SIG-M5 treated with dmso at 0.1 percent for 504 hours (cell line): Measurements from ENCODE around the gene DHCR24.
A peak's percentile ranks its signal among the peaks of the same experiment; 100 is the strongest.

Experiments
- DNase-seq: peaks from one replicate; lab custom pipeline; 2025; ENCODE audit not compliant: unreplicated experiment; lab: John Stamatoyannopoulos, UW

The DHCR24 gene

DNA sequence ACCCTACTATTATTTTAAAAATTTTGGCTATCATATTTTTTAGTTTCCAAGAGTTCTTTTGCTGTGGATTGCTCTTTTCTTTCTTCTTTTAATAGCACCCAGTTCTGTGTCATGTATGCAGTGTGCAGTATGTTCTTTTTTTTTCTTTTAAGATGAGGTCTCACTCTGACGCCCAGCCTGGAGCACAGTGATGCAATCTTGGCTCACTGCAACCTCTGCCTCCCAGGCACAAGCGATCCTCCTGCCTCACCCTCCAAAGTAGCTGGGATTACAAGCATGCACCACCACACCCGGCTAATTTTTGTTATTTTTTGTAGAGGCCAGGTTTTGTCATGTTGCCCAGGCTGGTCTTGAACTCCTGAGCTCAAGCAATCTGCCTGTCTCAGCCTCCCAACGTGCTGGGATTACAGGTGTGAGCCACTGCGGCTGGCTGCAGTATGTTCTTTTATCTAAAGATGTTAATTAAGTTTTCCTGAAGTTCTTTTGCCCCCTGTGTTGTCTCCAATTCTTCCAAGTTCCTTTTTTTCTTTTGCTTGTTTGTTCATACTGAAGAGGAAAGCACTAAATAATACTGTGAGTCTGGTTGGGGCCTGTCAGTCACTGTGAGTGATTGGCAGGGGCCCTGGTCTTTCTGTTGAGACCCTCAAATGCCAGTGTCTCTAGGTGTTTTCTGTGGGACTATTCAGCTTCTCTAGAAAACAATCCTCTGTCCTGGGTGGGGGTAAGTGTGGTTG is 68.4 kb downstream of the DHCR24 start:
- no peak for DNase-seq

DNA sequence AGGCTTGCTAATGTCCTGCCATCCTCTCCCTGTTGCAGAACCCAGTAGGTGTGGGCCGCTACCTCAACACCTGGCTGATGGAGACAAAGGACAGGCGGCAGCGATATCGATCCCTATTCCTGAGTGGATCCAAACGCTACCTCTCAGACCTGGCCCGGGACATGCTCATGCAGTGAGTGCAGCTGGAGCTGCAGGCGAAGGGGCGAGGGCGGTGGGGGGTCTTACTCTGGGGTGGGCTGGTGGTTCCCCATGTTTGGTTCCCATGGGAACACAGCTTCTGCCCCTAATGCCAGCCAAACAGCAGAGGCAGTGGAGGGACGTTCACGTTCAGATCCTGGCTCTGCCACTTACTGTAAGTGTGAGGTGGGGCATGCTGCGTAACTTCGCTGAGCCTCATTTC is 70.0 kb downstream of the DHCR24 start:
- DNase-seq, result no peak

DNA sequence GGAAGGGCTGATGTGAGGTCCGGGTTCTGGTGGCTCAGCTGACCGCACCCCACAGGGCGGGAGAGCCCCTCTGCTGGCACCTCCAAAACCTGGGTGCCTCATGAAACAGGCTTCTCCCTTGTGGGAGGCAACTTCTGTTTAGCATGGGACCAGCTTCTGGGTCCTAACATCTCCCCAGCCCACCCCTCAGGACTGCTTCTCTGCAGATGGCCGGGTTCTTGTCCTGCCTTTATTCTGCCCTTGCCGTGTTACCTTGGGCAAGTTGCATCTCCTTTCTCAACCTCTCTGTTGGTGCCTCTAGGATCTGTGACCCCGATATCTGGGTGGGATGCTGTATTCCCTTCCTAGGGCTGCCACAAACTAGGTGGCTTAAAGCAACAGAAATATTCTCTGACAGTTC is 70.9 kb downstream of the DHCR24 start:
- no peak for DNase-seq

DNA sequence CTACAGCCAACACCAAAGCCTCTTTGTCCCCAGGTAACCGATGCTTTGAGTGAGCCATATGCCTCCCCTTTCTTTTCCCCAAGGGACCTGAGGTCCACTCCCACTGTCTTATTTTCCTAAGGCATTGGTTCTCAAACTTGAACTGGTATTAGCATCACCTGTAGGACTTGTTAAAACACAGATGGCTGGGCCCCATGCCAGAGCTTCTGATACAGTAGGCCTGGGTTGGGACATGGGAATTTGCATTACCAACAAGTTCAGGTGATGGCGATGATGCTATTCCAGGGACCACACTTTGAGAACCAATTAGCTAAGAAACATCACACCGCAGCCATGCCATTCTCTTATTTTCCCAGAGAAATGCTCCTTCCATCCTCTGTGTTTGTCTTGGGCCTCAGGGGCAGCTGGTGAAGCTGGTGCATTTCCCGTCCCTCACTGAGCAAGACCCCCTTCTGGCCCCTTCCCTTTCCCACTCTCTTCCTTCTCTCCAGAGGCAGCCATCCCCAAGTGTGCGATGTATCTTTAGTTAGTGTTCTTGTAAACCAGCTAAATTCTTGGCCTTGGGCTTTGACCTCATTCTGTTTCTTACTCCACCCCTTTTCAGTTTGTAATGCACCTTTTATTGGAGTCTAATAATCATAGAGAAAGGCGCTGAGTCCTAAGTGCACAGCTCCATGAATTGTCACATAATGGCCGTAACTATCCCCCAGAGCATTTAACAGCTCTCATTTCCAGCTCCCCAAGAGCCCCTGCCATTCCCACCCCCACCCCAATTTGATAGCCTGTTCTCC is 71.7 kb downstream of the DHCR24 start:
- no peak for DNase-seq

DNA sequence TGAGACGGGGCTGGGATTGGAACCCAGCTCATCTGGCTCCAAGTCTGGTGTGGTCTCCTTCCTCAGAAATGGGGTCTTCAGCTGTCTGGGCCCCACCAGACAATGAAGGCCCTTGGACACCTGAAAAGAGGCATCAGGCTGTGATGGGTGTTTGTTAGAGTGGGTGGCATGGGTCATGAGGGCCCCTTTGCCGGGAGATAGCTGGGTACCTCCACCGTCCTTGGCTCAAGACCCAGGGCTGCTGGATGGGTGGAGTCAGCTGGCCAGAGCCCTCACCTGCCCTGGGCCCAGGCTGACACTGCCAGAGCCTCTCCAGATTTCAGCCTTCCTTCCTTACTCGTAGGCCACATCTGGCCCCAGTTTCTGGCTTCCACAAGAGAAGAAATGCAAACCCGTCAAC is 72.4 kb downstream of the DHCR24 start:
- DNase-seq, result no peak

DNA sequence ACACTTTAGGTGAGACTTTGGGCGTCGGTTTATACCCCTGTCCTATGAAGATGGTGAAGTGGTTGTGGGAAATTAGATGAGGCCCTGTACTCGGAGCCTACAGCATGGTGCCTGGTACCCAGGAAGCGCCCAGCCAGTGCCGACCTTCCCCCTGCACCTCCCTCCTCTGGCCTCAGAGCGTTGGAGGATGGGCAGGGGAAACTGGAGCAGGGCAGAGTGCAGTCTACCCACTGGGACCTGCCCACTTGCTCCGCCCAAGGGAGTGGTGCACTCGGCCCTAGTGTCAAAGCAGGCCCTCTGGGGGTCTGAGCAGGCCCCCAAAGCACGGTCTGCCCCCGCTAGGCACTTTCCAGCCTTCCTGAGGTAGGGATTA is 72.9 kb downstream of the DHCR24 start:
- DNase-seq, result no peak

DNA sequence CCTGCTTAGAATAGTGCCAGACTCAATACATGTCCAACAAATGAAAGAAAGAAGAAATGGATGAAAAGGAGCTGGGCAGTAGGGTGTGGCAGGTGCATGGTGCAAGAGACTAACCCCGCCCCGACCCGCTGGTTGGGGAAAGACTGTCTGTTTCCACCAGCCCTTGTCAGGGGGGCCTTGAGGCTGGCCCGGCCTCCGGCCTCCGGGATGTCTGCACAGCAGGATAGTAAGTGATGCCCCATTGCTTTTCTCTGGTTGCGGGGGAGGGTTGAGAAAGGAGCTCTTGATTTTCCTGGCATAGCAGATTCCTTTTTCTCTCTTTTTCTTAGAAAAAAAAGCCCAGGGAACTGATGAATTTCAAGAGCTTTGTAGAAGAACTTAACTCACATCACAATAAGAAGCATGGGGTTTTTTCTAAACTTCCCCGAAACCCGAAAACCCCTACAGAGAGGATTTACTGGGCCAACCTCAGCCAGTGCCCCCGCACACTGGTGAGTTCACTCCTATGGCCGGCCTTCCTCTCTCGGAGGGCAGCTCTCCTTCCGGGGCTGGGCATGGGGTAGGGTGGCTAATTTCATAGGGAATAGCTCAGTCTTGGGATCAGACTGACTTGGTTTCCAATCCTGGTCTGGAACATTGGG is 73.4 kb downstream of the DHCR24 start:
- no peak for DNase-seq

DNA sequence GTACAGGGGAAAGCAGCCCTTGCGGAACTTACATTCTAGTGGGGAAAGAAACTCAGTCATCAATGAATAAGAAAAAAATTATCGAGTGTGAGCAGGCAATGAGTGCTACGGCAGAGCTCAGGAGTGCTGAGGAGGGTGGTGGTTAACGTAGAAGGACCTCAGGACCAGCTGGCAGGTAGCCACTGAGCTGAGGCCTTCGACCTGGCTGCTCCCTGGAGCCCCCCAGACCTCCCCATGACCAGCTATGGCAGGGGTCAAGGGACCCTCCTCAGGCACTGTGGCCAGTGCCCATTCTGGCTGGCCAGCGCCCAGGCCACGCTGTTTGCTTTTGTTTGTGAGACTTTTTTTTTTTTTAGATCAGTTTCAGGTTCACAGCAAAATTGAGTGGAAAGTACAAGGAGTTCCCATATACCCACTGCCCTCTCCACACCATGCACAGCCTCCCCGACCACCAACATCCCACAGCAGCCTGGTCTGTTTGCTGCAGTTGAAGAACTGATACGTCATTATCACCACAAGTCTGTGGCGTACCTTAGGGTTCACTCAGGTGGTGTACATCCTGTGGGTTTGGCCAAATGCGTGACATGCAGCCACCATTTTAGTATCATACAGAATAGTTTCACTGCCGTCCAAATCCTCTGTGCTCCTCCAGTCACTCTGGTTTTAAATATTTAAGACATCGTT is 74.1 kb downstream of the DHCR24 start:
- DNase-seq, result no peak

DNA sequence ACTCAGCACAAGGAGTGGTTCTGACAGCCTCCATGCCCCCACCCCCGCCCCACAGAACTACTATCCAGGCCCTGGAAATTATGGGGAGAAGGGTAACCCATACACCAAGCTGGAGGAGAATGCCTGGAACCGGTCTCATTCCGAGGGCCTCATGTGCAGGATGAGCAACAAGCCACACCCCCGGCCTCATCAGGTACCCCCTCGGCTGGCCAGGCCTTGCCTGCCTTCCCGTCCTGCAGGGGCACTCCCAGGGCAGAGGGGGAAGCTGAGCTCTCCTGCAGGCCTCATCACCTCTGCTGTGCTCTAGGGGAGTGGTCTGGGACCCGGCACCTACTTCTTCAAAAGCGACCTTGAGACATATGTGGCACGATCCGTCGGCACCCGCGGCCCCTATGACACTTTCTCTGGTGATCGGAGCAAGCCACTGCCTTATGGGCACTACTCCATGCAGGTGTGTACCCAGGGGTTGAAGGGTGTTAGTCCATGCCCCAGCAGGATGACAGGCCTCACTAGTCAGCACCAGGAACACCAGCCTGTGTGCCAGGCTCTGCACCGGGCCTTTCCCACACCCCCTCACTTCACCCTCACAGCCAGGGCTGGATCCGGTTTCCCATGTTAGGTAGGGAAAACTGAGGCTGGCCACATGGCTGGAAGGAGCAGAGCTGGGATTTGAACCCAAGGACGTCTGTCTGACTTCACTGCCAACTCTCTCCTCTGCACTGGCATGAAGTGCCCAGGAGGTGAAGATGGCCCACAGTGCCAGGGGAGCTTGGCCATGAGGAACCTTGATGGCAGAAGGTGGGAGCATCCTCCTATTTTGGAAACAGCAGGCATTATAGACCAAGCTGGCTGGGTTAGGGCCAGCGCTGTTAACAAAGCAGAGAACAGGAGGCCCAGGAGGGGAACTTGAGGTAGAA is 75.0 kb downstream of the DHCR24 start:
- DNase-seq, result no peak

DNA sequence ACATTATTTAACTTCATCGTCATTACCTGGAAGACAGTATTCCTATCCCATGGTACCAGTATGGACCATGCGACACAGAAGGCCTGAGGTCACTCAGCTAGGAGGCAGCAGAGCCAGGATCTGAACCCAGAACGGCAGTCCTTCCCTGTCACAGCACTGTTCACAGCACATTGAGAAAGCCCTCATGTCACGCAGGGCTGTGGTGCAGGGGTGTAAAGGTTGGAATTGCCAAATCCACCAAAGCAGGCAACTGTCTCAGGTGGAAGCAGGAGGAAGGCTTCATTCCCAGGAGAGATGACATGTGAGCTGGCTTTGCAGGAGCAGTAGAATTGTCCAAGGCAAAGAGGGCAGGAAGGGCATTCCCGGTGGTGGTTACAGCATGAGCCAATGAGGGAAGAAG is 75.9 kb downstream of the DHCR24 start:
- no peak for DNase-seq

DNA sequence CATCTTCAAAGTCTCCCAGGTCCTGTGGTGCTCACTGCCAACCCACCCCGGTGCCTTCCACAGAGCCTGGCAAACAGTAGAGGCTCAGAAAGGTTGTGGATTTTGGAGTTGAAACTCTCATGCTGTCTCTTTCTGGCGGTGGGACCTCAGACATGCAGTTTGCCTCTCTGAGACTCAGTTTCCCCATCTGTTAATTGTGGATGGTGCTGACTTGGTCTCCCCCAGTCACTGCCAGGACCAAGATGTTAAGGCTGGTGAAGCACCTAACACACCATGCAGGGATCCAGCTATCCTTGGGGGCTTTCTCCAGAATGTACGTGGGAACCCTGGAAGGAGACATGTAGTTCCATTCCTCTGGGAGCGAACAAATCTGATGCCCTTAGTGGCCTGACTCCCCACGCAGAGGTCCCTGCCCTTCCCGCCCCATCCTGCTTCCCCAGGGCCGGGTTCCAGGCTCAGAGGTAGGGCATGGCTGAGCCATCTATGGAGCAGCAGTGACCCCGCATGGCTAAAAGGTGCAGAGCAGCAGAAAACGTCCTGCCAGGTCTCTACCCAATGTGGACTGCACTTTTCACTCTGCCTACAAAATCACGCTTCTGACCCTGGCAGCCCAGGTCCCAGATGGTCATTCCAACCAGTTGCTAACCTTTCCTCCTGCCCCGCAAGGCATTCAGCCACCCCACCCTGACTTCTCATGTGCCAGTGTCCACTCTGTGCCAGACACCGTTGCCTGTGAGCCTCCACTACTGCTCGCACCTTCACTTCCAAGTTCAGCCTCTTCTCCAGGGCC is 76.6 kb downstream of the DHCR24 start:
- DNase-seq, result peak; percentile 41

DNA sequence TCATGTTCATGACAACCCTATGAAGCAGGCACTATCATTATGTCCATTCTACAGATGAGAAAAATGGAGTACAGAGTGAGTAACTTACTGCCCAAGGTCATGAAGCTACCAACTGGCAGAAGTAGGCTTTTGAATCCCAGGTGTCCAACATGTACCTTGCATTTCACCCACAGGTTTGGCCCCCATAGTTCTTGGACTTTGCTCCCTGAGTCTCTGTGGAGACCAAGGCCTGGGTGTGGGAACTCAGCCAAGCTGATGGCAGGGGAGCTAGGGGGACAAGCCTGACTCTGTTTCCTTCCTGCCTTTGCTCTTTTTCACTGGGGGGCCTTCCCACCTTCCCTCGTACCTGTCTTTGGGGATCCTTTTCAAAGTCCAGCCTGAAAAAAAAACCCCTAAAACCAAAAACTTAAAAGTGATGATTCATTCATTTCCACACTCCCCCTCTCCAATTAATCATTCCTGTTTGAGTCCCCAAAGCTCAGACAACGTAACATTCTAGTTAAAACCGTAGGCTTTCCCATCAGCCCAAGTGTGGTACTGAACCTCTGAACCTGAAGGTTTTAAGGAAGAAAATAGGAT is 77.4 kb downstream of the DHCR24 start:
- DNase-seq, result no peak

DNA sequence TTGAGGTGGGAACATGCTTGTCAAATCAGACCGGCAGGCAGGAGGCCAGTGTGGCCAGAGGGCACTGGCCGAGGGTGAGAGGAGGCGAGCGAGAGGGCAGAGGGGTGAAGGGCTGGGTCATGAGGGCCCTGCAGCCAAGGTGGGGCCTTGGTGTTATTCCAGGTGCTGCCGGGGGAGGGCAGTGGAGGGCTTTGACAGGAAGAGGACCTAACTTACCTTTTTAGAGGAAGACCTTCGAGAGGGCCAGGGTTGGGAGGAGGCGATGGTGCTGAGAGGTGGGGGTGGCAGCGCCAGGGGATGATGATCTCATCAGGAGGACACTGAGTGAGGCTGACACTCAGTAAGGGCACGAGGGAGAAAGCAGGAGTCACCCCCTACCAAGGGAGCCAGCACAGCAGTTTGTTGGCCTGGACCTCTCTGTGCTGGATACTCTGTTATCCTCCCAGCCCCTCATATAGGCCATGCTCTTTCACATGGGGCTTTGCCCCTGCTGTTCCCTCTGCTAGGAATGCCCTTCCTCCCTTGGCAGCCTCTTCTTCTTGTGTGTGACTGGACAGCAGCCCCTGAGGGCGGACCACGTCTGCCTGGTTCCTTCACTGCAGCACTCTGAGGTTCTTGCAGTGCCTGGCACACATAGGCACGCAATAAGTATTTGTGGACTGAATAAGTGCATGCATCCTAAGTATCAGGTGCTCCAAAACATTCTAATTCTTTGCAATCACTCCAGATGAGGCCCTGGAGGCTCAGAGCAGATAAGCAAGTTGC is 78.4 kb downstream of the DHCR24 start:
- no peak for DNase-seq

DNA sequence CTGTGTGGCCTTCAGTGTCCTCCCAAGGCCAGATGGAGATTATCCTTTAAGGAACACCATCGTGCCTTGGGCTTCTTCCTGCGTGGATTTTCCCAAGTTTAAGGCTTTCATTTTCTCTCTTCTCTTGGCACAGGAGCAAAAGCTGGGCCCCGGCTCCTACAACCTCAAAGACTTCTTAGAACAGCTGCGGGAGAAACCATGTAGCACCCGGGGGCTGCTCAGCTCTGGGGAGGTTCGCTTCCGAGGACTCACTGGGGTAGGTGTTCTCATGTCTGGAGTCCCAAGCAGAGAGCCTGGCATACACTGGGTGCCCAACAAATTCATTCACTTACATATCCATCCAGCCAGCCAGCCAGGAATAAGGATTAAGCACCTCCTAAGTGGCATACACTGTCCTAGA is 79.2 kb downstream of the DHCR24 start:
- DNase-seq, result no peak

DNA sequence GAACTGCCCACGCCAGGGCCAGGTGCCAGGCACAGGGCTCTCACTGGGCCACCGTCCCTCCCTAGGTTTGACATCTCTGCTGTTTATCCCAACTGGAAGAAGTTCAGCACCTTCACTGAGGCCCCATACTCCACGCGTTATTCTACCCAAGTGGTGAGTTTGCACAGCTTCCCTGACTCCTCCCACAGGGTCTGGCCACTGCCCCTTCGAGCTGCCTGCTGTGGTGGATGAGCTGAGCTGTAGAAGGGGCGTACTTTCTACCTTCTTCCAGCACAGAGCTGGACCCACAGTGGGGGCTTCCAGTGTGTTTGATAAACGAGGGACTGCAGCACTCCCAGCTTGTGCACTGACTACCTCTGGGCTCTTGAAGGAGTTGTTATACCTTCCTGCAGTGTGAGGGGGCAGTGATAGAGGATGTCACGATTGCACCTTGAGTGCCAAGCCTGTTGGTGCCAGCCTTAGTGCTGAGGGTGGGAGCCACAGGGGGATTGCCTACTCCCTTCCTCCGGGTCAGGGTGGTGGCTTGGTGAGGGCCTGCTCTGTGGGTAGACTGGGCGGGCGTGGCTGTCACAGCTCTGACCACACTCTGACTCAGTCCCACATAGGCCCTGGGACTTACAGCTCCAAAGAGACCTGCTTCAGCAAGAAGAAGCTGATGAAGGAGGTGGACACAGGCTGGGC is 79.9 kb downstream of the DHCR24 start:
- no peak for DNase-seq

DNA sequence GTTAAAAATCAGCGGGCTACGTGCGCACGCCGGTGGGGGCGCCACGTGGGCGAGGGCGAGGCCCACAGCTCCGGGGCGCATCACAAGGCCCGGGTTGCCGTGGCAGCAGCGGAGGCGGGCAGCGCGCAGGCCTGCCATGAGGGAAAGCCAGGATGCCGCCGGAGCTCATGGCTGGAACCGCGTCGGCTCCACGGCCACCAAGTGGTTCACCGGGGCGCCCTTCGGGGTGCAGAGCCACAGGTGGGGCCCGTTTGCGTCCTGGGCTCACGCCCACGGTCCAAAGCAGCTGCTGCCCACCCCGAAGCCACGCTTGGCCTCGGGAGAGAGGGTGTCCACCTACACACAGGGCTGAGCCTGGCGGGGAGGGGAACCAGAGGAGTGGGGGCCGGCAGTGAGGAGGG is 81.0 kb downstream of the DHCR24 start:
- DNase-seq, result no peak

DNA sequence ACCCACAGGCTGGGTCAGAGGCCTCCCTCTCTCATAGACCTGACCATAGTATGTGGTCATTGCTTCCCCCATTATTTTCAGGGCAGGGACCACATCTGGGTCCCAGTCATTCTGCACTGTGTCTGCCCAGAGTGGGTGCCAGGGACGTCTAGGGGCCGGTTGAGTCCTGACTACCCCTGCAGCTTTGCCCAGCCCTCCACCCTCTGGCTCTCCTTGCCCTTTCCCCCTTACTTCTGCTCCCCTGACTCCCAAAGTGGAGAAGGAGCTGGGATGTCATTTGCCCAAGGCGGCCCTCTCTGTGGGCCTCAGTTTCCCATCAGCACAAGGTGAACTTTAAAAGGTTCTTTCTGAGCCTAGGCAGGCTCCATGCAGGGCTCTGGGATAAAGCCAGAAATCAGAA is 81.5 kb downstream of the DHCR24 start:
- DNase-seq, result no peak

DNA sequence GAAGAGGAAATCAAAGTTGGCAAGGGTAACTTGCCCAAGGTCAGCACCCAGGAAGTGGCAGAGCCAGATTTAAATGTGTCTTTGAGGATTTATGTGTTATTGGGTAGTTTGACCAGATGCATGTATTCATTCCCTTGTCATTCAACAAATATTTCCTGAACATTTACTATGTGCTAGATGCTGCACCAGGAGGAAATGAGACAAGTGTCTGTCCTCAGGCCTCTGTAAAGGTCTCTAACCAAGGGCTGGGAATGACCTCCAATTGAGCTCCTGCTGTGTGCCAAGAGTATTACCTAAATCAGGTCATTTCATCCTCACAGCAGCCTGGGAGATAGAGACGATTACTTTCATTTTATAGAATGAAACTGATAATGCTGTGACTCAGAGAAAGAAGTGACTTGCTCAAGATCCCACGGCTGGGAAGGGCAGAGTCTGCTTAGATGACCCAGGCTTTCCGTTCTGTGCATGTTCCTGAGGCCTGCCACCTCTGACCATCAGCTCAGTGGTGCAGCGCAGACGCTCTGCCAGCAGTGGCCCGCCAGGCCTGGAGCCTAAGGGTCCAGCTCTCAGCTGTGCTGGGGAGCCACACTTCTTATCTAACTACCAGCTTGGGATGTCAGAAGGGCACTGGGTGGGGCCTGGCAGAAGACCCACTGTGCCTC is 82.4 kb downstream of the DHCR24 start:
- no peak for DNase-seq
